ENCODE results near the gene SHB. TPM values are rescaled to one million over a fixed set of nuclear protein-coding genes. Genes with fewer than 3 reads are reported as not detected.

The SHB gene
- total RNA-seq, 1 experiment from 2014 or later, result 28.7 TPM

- no peak overlapping the region for H2AFZ ChIP-seq (ENCODE audit: low read depth, low read length, poor library complexity, severe bottlenecking)
- intact Hi-C loops (cut with micrococcal nuclease), result loop anchor here (10.0 kb wide), 1 partner anchor 47 kb away; no protein-coding TSS in a partner anchor
- ChIA-PET CTCF (interaction anchor here (2.0 kb wide), 1 partner anchor 9 kb away, joined by 4 read pairs; no protein-coding TSS in a partner anchor), RAD21 (ENCODE audit: low non-redundant PET in 1 of 2, low total read pairs in 2 of 2, uncharacterized antibody in 2 of 2, unreplicated experiment in 2 of 2) (no interaction called here), POLR2A (interaction anchor here (1.1 kb wide), 1 partner anchor 15 kb away, joined by 3 read pairs; no protein-coding TSS in a partner anchor)
- no peak for ATAC-seq
- peaks cover 22% of the 10 kb centered on the region; the same call in 1 of the 2 replicates for H4K20me1 ChIP-seq (ENCODE audit: insufficient read depth)
- no peak for TF ChIP-seq ATF3 (IDR thresholded peaks at IDR 0.05)
- TF ChIP-seq CBX3 (IDR thresholded peaks at IDR 0.05; ENCODE audit: low read depth), result no peak
- TF ChIP-seq FOSL1 (IDR thresholded peaks at IDR 0.05; ENCODE audit: low read depth), result no peak
- no peak for TF ChIP-seq TCF7L2 (IDR thresholded peaks at IDR 0.05; ENCODE audit: borderline replicate concordance, extremely low read depth, insufficient read depth, insufficient read length)
- TF ChIP-seq EZH2phosphoT487 (IDR thresholded peaks at IDR 0.05; ENCODE audit: borderline replicate concordance), result no peak
- TF ChIP-seq JUND (IDR thresholded peaks at IDR 0.05), result no peak
- TF ChIP-seq ELF1 (IDR thresholded peaks at IDR 0.05; ENCODE audit: borderline replicate concordance, low read depth), result no peak
- TF ChIP-seq SRF (IDR thresholded peaks at IDR 0.05; ENCODE audit: low read depth), result no peak
- H3K27me3 ChIP-seq (ENCODE audit: insufficient read depth, low read length), result no peaks in the 10 kb centered on the region
- peaks cover 98% of the 10 kb centered on the region for H3K79me2 ChIP-seq (ENCODE audit: insufficient read depth, low read length)
- no peaks in the 10 kb centered on the region for H3K9me3 ChIP-seq (ENCODE audit: control insufficient read depth in 1 of 2, insufficient read depth in 1 of 2, low read depth in 1 of 2, low read length in 2 of 2)
- no peaks in the 10 kb centered on the region for H3K9me2 ChIP-seq (ENCODE audit: insufficient read depth)
- peaks cover 0 to 5% of the 10 kb centered on the region in 2 experiments; a peak in 1 of 4 replicates for H3K36me3 ChIP-seq (ENCODE audit: control insufficient read depth in 1 of 2, insufficient read depth in 2 of 2, low read length in 2 of 2)
- H3K4me3 ChIP-seq (replicated peaks in 1 of 2; ENCODE audit: low read depth in 1 of 2, low read length in 2 of 2), result no peak overlapping the region
- H3K4me1 ChIP-seq (ENCODE audit: control insufficient read depth in 1 of 2, insufficient read depth in 2 of 2, low read length in 2 of 2), result peaks cover 44 to 63% of the 10 kb centered on the region in 2 experiments
- no peak overlapping the region for H3K9ac ChIP-seq (ENCODE audit: low read length)
- no TSS peak for BruUV-seq (replicated peaks)
- H3K27ac ChIP-seq (ENCODE audit: low read depth, low read length), result no peak overlapping the region
- no peak for DNase-seq (ENCODE audit: low read depth, low spot score)
- H3K4me2 ChIP-seq (ENCODE audit: low read length), result no peak overlapping the region
These were observed 6.9 kb downstream of the SHB start for GRCh38 chr9:38062106-38062497.

GRCh38 chr9:38061326-38061977, 7.6 kb downstream of the SHB start:
- POLR2A ChIA-PET, result no interaction called here
- RAD21 ChIA-PET (ENCODE audit: low non-redundant PET in 1 of 2, low total read pairs in 2 of 2, uncharacterized antibody in 2 of 2, unreplicated experiment in 2 of 2), result no interaction called here
- Histone ChIP-seq H2AFZ (ENCODE audit: low read depth, low read length, poor library complexity, severe bottlenecking) (no peak overlapping the region), H3K27ac (ENCODE audit: low read depth, low read length) (no peak overlapping the region), H3K9me3 (ENCODE audit: control insufficient read depth in 1 of 2, insufficient read depth in 1 of 2, low read depth in 1 of 2, low read length in 2 of 2) (no peaks in the 10 kb centered on the region), H3K79me2 (ENCODE audit: insufficient read depth, low read length) (peaks cover 98% of the 10 kb centered on the region), H3K4me2 (ENCODE audit: low read length) (no peak overlapping the region), H3K27me3 (ENCODE audit: insufficient read depth, low read length) (no peaks in the 10 kb centered on the region), H3K9ac (ENCODE audit: low read length) (no peak overlapping the region), H3K4me1 (ENCODE audit: control insufficient read depth in 1 of 2, insufficient read depth in 2 of 2, low read length in 2 of 2) (peaks cover 38 to 57% of the 10 kb centered on the region in 2 experiments), H3K36me3 (ENCODE audit: control insufficient read depth in 1 of 2, insufficient read depth in 2 of 2, low read length in 2 of 2) (peaks cover 2 to 5% of the 10 kb centered on the region in 2 experiments; a peak in 1 of 4 replicates), H3K4me3 (replicated peaks in 1 of 2; ENCODE audit: low read depth in 1 of 2, low read length in 2 of 2) (no peak overlapping the region), H4K20me1 (ENCODE audit: insufficient read depth) (peaks cover 29% of the 10 kb centered on the region; the same call in 1 of the 2 replicates), H3K9me2 (ENCODE audit: insufficient read depth) (no peaks in the 10 kb centered on the region)
- DNase-seq (ENCODE audit: low read depth, low spot score) (no peak), ATAC-seq (no peak)
- BruUV-seq (replicated peaks), result no TSS peak
- intact Hi-C loops (cut with micrococcal nuclease), result loop anchor here (10.0 kb wide), 1 partner anchor 47 kb away; no protein-coding TSS in a partner anchor
- CTCF ChIA-PET, result no interaction called here
- TF ChIP-seq CBX3 (IDR thresholded peaks at IDR 0.05; ENCODE audit: low read depth) (no peak), YY1 (IDR thresholded peaks at IDR 0.05; ENCODE audit: extremely low read depth, insufficient replicate concordance, low read depth, low read length) (no peak), ZBTB33 (IDR thresholded peaks at IDR 0.05; ENCODE audit: extremely low read depth, insufficient replicate concordance, low read length) (no peak), SP1 (IDR thresholded peaks at IDR 0.05; ENCODE audit: low read depth) (no peak), EGR1 (IDR thresholded peaks at IDR 0.05; ENCODE audit: low read depth) (no peak), POLR2A (IDR thresholded peaks at IDR 0.05; ENCODE audit: borderline replicate concordance, extremely low read depth, insufficient read depth, insufficient read length) (no peak), JUND (IDR thresholded peaks at IDR 0.05) (no peak), EZH2phosphoT487 (IDR thresholded peaks at IDR 0.05; ENCODE audit: borderline replicate concordance) (no peak), ZNF274 (IDR thresholded peaks at IDR 0.05; ENCODE audit: low read depth, low read length) (no peak), SIN3A (IDR thresholded peaks at IDR 0.05; ENCODE audit: low read depth) (no peak), ZFX (IDR thresholded peaks at IDR 0.05) (no peak)
